ENCODE measurements around the gene GRID1. TPM values are rescaled to one million over a fixed set of nuclear protein-coding genes. Genes with fewer than 3 reads are reported as not detected.
"Not testable (repeated sequence)": the region's sequence is repeated elsewhere in the genome, so short reads cannot be mapped to it uniquely, and the experiment has no call there.

Gene GRID1
- total RNA-seq, 1 donor from 2014 or later, result 2.7 TPM

GRCh38 chr10:85734791-85735190 is 631.8 kb downstream of the GRID1 start:
- no peak for DNase-seq (ENCODE audit: low spot score)

GRCh38 chr10:85724215-85724614 is 642.4 kb downstream of the GRID1 start:
- DNase-seq (ENCODE audit: low spot score), result no peak

GRCh38 chr10:85720931-85721590 is 645.5 kb downstream of the GRID1 start:
- no peak for DNase-seq (ENCODE audit: low spot score)

GRCh38 chr10:85719408-85719807 is 647.2 kb downstream of the GRID1 start:
- DNase-seq (ENCODE audit: low spot score), result no peak

- DNase-seq (ENCODE audit: low spot score), result no peak
Observed at GRCh38 chr10:85713885-85714284, 652.7 kb downstream of the GRID1 start.

- no peak for DNase-seq (ENCODE audit: low spot score)
Observed at GRCh38 chr10:85702768-85703167, 663.8 kb downstream of the GRID1 start.

GRCh38 chr10:85699066-85699465 is 667.5 kb downstream of the GRID1 start:
- not testable (repeated sequence) for DNase-seq (ENCODE audit: low spot score)

GRCh38 chr10:85696893-85697292 is 669.7 kb downstream of the GRID1 start:
- no peak for DNase-seq (ENCODE audit: low spot score)

- DNase-seq (ENCODE audit: low spot score), result no peak
Observed at GRCh38 chr10:85682621-85683020, 684.0 kb downstream of the GRID1 start.

GRCh38 chr10:85679710-85680109 is 686.9 kb downstream of the GRID1 start:
- no peak for DNase-seq (ENCODE audit: low spot score)

- DNase-seq (ENCODE audit: low spot score), result no peak
Observed at GRCh38 chr10:85679061-85679460, 687.5 kb downstream of the GRID1 start.

GRCh38 chr10:85674851-85675250 is 691.7 kb downstream of the GRID1 start:
- DNase-seq (ENCODE audit: low spot score), result no peak

- DNase-seq (ENCODE audit: low spot score), result no peak
Observed at GRCh38 chr10:85673270-85673669, 693.3 kb downstream of the GRID1 start.

- DNase-seq (ENCODE audit: low spot score), result no peak
Observed at GRCh38 chr10:85671530-85671929, 695.1 kb downstream of the GRID1 start.

GRCh38 chr10:85668522-85668921 is 698.1 kb downstream of the GRID1 start:
- DNase-seq (ENCODE audit: low spot score), result no peak

- DNase-seq (ENCODE audit: low spot score), result no peak
Observed at GRCh38 chr10:85667638-85668233, 698.9 kb downstream of the GRID1 start.

- no peak for DNase-seq (ENCODE audit: low spot score)
Observed at GRCh38 chr10:85666987-85667386, 699.6 kb downstream of the GRID1 start.

GRCh38 chr10:85666102-85666501 is 700.5 kb downstream of the GRID1 start:
- no peak for DNase-seq (ENCODE audit: low spot score)

- no peak for DNase-seq (ENCODE audit: low spot score)
Observed at GRCh38 chr10:85665681-85666080, 700.9 kb downstream of the GRID1 start.

- DNase-seq (ENCODE audit: low spot score), result no peak
Observed at GRCh38 chr10:85665078-85665477, 701.5 kb downstream of the GRID1 start.

- no peak for DNase-seq (ENCODE audit: low spot score)
Observed at GRCh38 chr10:85661123-85661522, 705.5 kb downstream of the GRID1 start.

- DNase-seq (ENCODE audit: low spot score), result no peak
Observed at GRCh38 chr10:85659331-85659730, 707.3 kb downstream of the GRID1 start.

- no peak for DNase-seq (ENCODE audit: low spot score)
Observed at GRCh38 chr10:85658518-85658917, 708.1 kb downstream of the GRID1 start.

Measured in ureter (tissue), 1 donor.